ENCODE data around the gene ARHGAP25. TPM values are rescaled to one million over a fixed set of nuclear protein-coding genes. Genes with fewer than 3 reads are reported as not detected.

The ARHGAP25 gene
- total RNA-seq, 1 experiment from 2014 or later, result 172 TPM

DNA sequence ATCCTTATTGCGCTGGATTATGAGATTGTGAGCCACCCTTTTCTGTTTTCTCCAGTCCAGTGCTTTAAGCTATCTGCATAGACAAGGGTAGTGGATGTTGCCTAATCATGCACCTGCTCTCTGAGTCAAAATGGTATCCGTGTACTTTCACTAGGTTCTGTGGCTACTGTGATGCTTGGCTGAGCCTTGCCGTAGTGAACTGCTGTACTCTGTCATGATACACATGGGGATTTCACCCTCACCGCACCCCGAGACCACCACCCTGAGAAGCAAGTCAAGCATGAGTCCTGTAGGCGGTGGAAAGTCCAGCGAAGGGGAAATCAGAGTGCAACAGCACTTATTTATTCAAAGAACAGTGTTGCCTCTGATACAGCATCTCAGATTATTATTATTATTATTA is 55.0 kb downstream of the ARHGAP25 start:
- H3K79me2 ChIP-seq (ENCODE audit: low read length), result peaks cover 77% of the 10 kb centered on the region
- H3K9ac ChIP-seq (ENCODE audit: low read length), result no peak overlapping the region
- peaks cover 92% of the 10 kb centered on the region for H3K36me3 ChIP-seq (ENCODE audit: insufficient read depth, low read length)
- no peaks in the 10 kb centered on the region for H3K9me3 ChIP-seq (ENCODE audit: low read length)
- H3K27ac ChIP-seq (ENCODE audit: low read length), result peak overlapping the region; percentile 4; the same call in 1 of the 2 replicates
- H3K4me3 ChIP-seq (ENCODE audit: low read length), result no peak overlapping the region
- H2AFZ ChIP-seq (ENCODE audit: low read length), result no peak overlapping the region
- H3K4me2 ChIP-seq (ENCODE audit: low read depth, low read length, poor library complexity, severe bottlenecking), result no peak overlapping the region
- DNase-seq, result no peak
- H4K20me1 ChIP-seq (ENCODE audit: insufficient read depth, low read depth, low read length), result no peaks in the 10 kb centered on the region
- peaks cover 39% of the 10 kb centered on the region for H3K4me1 ChIP-seq (ENCODE audit: low read length)
- H3K9me2 ChIP-seq (replicated peaks; ENCODE audit: insufficient read depth, low read length), result no peaks in the 10 kb centered on the region
- no peaks in the 10 kb centered on the region for H3K27me3 ChIP-seq (ENCODE audit: low read length)

DNA sequence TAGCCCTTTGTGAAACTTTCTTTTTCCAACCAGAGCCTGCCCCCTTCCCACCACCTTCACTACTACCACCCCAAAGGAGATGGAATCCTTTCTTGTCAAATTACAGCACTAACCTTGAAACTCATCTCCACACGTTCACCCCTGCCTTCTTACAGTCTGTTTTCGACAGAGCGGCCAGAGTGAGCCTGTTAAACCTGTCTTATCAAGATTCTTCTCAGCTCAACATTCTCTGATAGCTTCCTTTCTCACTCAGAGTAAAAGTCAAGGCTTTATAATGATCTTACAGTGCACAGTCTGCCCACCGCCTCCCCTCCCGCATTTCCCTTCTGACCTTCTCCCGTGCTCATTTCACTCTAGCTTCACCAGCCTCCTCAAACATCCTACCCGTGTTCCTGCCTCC is 56.0 kb downstream of the ARHGAP25 start:
- H3K27me3 ChIP-seq (ENCODE audit: low read length), result no peaks in the 10 kb centered on the region
- no peak overlapping the region for H3K4me3 ChIP-seq (ENCODE audit: low read length)
- H3K79me2 ChIP-seq (ENCODE audit: low read length), result peaks cover 77% of the 10 kb centered on the region
- H3K4me1 ChIP-seq (ENCODE audit: low read length), result peaks cover 48% of the 10 kb centered on the region
- no peak for DNase-seq
- H4K20me1 ChIP-seq (ENCODE audit: insufficient read depth, low read depth, low read length), result no peaks in the 10 kb centered on the region
- no peak overlapping the region for H3K4me2 ChIP-seq (ENCODE audit: low read depth, low read length, poor library complexity, severe bottlenecking)
- no peak overlapping the region for H2AFZ ChIP-seq (ENCODE audit: low read length)
- no peak overlapping the region for H3K9ac ChIP-seq (ENCODE audit: low read length)
- peaks cover 92% of the 10 kb centered on the region for H3K36me3 ChIP-seq (ENCODE audit: insufficient read depth, low read length)
- no peaks in the 10 kb centered on the region for H3K9me3 ChIP-seq (ENCODE audit: low read length)
- 0 out of 2 replicates have a peak overlapping the region, but pooled peaks have one; percentile 8 for H3K27ac ChIP-seq (ENCODE audit: low read length)
- no peaks in the 10 kb centered on the region for H3K9me2 ChIP-seq (replicated peaks; ENCODE audit: insufficient read depth, low read length)

DNA sequence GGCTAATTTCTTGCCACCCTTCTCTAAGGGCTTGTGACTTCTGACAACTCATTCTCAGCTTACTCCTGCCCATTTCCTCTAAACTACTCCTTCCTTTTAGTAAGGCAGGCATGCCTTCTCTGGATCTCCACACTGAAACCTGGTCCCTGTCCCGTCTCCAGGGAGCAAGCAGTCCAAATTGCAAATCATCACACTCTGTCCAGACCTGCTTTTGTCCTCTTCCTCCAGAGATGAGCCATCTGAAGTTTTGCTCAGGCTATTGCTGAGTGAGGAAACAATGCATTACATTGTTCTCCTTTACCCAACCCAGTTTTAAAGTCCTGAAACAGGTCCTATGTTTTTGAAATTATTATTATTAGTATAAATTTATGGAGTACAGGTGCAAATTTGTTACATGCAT is 57.3 kb downstream of the ARHGAP25 start:
- H3K9ac ChIP-seq (ENCODE audit: low read length), result no peak overlapping the region
- no peak overlapping the region for H3K4me2 ChIP-seq (ENCODE audit: low read depth, low read length, poor library complexity, severe bottlenecking)
- H3K9me3 ChIP-seq (ENCODE audit: low read length), result no peaks in the 10 kb centered on the region
- H3K9me2 ChIP-seq (replicated peaks; ENCODE audit: insufficient read depth, low read length), result no peaks in the 10 kb centered on the region
- H3K27ac ChIP-seq (ENCODE audit: low read length), result peak overlapping the region; percentile 8; the same call in 1 of the 2 replicates
- no peak overlapping the region for H2AFZ ChIP-seq (ENCODE audit: low read length)
- no peak for DNase-seq
- peaks cover 59% of the 10 kb centered on the region for H3K4me1 ChIP-seq (ENCODE audit: low read length)
- no peaks in the 10 kb centered on the region for H4K20me1 ChIP-seq (ENCODE audit: insufficient read depth, low read depth, low read length)
- no peak overlapping the region for H3K4me3 ChIP-seq (ENCODE audit: low read length)
- peaks cover 92% of the 10 kb centered on the region for H3K36me3 ChIP-seq (ENCODE audit: insufficient read depth, low read length)
- H3K79me2 ChIP-seq (ENCODE audit: low read length), result peaks cover 78% of the 10 kb centered on the region
- no peaks in the 10 kb centered on the region for H3K27me3 ChIP-seq (ENCODE audit: low read length)

DNA sequence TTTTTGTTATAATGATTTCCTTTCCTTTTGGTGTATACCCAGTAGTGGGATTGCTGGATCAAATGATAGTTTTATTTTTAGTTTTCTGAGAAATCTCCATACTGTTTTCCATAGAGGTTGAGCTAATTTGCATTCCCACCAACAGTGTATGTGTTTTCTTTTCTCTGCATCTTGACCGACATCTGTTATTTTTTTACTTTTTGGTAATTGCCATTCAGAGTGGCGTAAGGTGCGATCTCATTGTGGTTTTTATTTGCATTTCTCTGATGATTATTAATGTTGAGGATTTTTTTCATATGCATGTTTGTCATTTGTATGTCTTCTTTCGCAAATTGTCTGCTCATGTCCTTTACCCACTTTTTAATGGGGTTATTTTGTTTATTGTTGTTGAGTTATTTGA is 58.1 kb downstream of the ARHGAP25 start:
- Histone ChIP-seq H3K9me2 (replicated peaks; ENCODE audit: insufficient read depth, low read length) (no peaks in the 10 kb centered on the region), H3K36me3 (ENCODE audit: insufficient read depth, low read length) (peaks cover 92% of the 10 kb centered on the region), H3K4me1 (ENCODE audit: low read length) (peaks cover 59% of the 10 kb centered on the region), H3K79me2 (ENCODE audit: low read length) (peaks cover 84% of the 10 kb centered on the region), H4K20me1 (ENCODE audit: insufficient read depth, low read depth, low read length) (no peaks in the 10 kb centered on the region), H3K4me3 (ENCODE audit: low read length) (no peak overlapping the region), H3K27me3 (ENCODE audit: low read length) (no peaks in the 10 kb centered on the region), H2AFZ (ENCODE audit: low read length) (no peak overlapping the region), H3K9me3 (ENCODE audit: low read length) (no peaks in the 10 kb centered on the region), H3K9ac (ENCODE audit: low read length) (no peak overlapping the region), H3K4me2 (ENCODE audit: low read depth, low read length, poor library complexity, severe bottlenecking) (no peak overlapping the region), H3K27ac (ENCODE audit: low read length) (no peak overlapping the region)
- no peak for DNase-seq

DNA sequence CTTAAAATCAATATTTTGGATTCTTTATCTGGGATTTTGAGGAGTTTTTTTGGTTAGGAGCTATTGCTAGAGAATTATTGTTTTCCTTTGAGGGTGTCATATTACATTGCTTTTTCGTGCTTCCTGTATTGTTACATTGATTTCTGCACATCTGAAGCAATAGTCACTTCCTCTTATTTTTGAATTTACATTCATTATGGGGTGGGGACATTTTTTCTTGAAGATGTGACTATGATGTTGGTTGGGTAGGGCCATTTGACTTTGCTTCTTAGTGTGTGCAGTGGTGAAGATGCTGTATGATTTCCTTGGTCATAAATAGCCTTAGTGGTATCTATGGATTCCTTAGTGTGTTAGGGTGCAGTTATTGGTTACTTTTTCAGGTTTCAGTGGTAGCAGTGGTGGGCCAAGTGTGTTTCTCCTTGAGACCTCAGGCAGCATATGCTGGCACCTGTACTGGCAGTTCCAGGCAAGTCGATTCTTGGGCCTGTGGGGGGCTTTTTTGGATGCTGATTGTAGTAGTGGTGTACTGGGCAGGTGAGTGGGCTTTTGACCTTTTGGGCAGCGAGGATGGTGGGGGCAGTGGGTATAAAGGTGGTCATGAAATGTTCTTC is 61.8 kb downstream of the ARHGAP25 start:
- peaks cover 86% of the 10 kb centered on the region for H3K36me3 ChIP-seq (ENCODE audit: insufficient read depth, low read length)
- H3K9me2 ChIP-seq (replicated peaks; ENCODE audit: insufficient read depth, low read length), result no peaks in the 10 kb centered on the region
- peak overlapping the region; percentile 44 for H3K4me2 ChIP-seq (ENCODE audit: low read depth, low read length, poor library complexity, severe bottlenecking)
- no peaks in the 10 kb centered on the region for H3K27me3 ChIP-seq (ENCODE audit: low read length)
- H3K27ac ChIP-seq (ENCODE audit: low read length), result peak overlapping the region; percentile 63
- no peak overlapping the region for H3K9ac ChIP-seq (ENCODE audit: low read length)
- H3K79me2 ChIP-seq (ENCODE audit: low read length), result peaks cover 97% of the 10 kb centered on the region
- DNase-seq, result peak; percentile 72
- no peak overlapping the region for H2AFZ ChIP-seq (ENCODE audit: low read length)
- no peaks in the 10 kb centered on the region for H4K20me1 ChIP-seq (ENCODE audit: insufficient read depth, low read depth, low read length)
- peaks cover 64% of the 10 kb centered on the region for H3K4me1 ChIP-seq (ENCODE audit: low read length)
- H3K4me3 ChIP-seq (ENCODE audit: low read length), result no peak overlapping the region
- H3K9me3 ChIP-seq (ENCODE audit: low read length), result no peaks in the 10 kb centered on the region

DNA sequence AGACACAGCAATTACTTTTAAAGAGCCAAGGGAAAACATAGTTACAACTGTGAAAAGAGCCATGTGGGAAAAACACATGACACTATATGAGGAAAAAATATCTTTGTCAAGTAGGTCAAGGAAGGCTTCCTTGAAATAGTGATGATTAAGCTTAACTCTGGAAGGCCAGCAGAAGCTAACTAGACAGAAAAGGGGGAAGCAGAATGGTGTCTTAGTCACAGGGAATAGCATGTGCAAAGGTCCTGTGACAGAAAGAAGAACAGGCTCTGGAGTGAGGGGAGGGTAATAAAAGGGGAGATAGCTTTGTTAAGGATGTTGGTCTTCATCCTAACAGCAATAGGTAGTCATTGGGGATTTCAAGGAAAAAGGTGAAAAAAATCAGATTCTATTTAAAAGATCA is 64.0 kb downstream of the ARHGAP25 start:
- Histone ChIP-seq H2AFZ (ENCODE audit: low read length) (no peak overlapping the region), H3K27me3 (ENCODE audit: low read length) (no peaks in the 10 kb centered on the region), H3K4me2 (ENCODE audit: low read depth, low read length, poor library complexity, severe bottlenecking) (no peak overlapping the region), H4K20me1 (ENCODE audit: insufficient read depth, low read depth, low read length) (no peaks in the 10 kb centered on the region), H3K9me3 (ENCODE audit: low read length) (no peaks in the 10 kb centered on the region), H3K4me3 (ENCODE audit: low read length) (no peak overlapping the region), H3K27ac (ENCODE audit: low read length) (no peak overlapping the region), H3K36me3 (ENCODE audit: insufficient read depth, low read length) (peaks cover 80% of the 10 kb centered on the region), H3K9ac (ENCODE audit: low read length) (no peak overlapping the region), H3K9me2 (replicated peaks; ENCODE audit: insufficient read depth, low read length) (no peaks in the 10 kb centered on the region), H3K4me1 (ENCODE audit: low read length) (peaks cover 66% of the 10 kb centered on the region), H3K79me2 (ENCODE audit: low read length) (peaks cover 81% of the 10 kb centered on the region)
- no peak for DNase-seq

DNA sequence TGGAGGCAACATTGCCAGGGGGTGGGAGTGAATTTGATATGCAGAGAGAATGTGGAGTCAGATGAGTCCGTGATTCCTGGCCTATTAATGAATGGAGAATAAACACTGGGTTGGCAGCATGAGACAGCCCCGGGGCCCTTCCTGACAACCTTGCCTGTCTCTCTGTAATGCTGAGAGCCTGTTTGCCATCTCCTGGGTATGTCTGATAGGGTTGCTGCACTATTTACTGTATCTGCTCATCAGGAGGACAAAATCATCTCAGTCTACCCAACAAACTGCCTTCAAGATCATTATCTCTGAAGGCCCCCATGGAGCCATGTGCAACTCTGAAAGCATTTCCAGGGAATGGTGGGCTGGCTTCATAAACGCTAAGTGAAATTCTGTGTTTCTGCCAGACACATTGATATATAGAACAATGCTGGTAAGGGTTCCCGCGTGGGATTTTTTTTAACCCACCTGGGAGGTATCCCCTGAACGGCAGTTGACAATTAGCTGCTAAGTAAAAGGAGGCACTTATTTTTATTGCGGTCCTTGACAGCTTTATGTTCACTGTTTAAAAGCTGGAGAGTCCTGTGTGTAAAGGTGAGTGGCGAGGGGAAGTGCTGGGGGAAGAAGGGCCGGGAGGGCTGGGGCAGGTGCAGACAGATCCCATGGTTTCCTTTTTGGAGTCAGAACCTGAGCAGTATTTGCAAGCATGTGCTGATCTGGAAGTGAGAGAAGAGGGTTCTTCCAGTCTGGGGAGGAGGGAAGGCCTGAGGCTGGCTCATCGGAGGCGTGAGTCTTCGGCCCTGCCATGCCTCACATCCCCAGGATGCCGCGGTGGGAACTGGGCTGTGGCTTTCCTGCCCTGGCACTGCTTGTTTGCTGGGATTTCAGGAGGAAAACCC is 64.8 kb downstream of the ARHGAP25 start:
- no peak overlapping the region for H3K27ac ChIP-seq (ENCODE audit: low read length)
- no peak overlapping the region for H3K4me3 ChIP-seq (ENCODE audit: low read length)
- peaks cover 66% of the 10 kb centered on the region for H3K4me1 ChIP-seq (ENCODE audit: low read length)
- peaks cover 86% of the 10 kb centered on the region for H3K36me3 ChIP-seq (ENCODE audit: insufficient read depth, low read length)
- no peak overlapping the region for H3K9ac ChIP-seq (ENCODE audit: low read length)
- H3K9me3 ChIP-seq (ENCODE audit: low read length), result no peaks in the 10 kb centered on the region
- H3K9me2 ChIP-seq (replicated peaks; ENCODE audit: insufficient read depth, low read length), result no peaks in the 10 kb centered on the region
- no peak for DNase-seq
- H3K4me2 ChIP-seq (ENCODE audit: low read depth, low read length, poor library complexity, severe bottlenecking), result no peak overlapping the region
- no peaks in the 10 kb centered on the region for H3K27me3 ChIP-seq (ENCODE audit: low read length)
- H3K79me2 ChIP-seq (ENCODE audit: low read length), result peaks cover 74% of the 10 kb centered on the region
- H2AFZ ChIP-seq (ENCODE audit: low read length), result no peak overlapping the region
- no peaks in the 10 kb centered on the region for H4K20me1 ChIP-seq (ENCODE audit: insufficient read depth, low read depth, low read length)

DNA sequence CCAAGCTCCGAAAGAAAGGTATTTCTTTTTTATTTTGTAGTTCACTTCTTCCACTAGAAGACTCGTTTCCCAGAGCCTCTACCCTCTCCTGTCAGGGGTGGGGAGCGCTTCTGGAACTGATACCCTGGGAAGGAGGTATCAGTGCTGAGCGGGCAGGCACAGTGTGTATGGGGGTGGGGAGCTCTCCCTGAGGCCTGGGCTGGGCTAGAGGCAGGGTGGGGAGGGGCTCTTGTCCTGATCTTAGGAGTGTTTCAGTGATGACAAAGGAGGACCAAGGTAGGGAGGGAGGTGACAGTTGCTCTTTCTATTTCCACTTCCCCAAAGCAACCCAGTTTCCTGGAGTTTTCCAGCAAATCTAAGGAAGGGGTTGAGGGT is 65.4 kb downstream of the ARHGAP25 start:
- Histone ChIP-seq H4K20me1 (ENCODE audit: insufficient read depth, low read depth, low read length) (no peaks in the 10 kb centered on the region), H3K4me1 (ENCODE audit: low read length) (peaks cover 66% of the 10 kb centered on the region), H3K36me3 (ENCODE audit: insufficient read depth, low read length) (peaks cover 85% of the 10 kb centered on the region), H3K4me3 (ENCODE audit: low read length) (no peak overlapping the region), H3K27me3 (ENCODE audit: low read length) (no peaks in the 10 kb centered on the region), H3K79me2 (ENCODE audit: low read length) (peaks cover 72% of the 10 kb centered on the region), H3K27ac (ENCODE audit: low read length) (no peak overlapping the region), H2AFZ (ENCODE audit: low read length) (no peak overlapping the region), H3K9ac (ENCODE audit: low read length) (no peak overlapping the region), H3K9me2 (replicated peaks; ENCODE audit: insufficient read depth, low read length) (no peaks in the 10 kb centered on the region), H3K4me2 (ENCODE audit: low read depth, low read length, poor library complexity, severe bottlenecking) (no peak overlapping the region), H3K9me3 (ENCODE audit: low read length) (no peaks in the 10 kb centered on the region)
- no peak for DNase-seq

Data from Karpas-422 (cell line).